ENCODE results near the gene PKP3.
A peak's percentile ranks its signal among the peaks of the same experiment; 100 is the strongest.
"Not testable (repeated sequence)": the region's sequence is repeated elsewhere in the genome, so short reads cannot be mapped to it uniquely, and the experiment has no call there.

Gene PKP3

GRCh38 chr11:358129-358800 is 35.7 kb upstream of the PKP3 start:
- H3K27ac Mint-ChIP-seq = no peak overlapping the region

GRCh38 chr11:359181-359714 is 34.8 kb upstream of the PKP3 start:
- Mint-ChIP-seq H3K4me1 (peaks cover 5 to 11% of the 10 kb centered on the region in 2 donors), H3K27me3 (peaks cover 0 to 12% of the 10 kb centered on the region in 2 donors), H3K36me3 (peaks cover 0 to 3% of the 10 kb centered on the region in 2 donors), H3K27ac (no peak overlapping the region), H3K9me3 (peaks cover 7% of the 10 kb centered on the region in 2 donors), H3K4me3 (no peak overlapping the region)
- DNase-seq = no peak
- peak in 1 of 2 donors; percentile 51 for ATAC-seq (replicated peaks)

More at GRCh38 chr11:358129-358800, 35.7 kb upstream of the PKP3 start:
- Mint-ChIP-seq H3K4me1 (peaks cover 11 to 21% of the 10 kb centered on the region in 2 donors), H3K9me3 (peaks cover 7 to 8% of the 10 kb centered on the region in 2 donors), H3K27me3 (peaks cover 0 to 12% of the 10 kb centered on the region in 2 donors), H3K4me3 (no peak overlapping the region), H3K36me3 (peaks cover 0 to 3% of the 10 kb centered on the region in 2 donors)
- ATAC-seq (replicated peaks) (no peak), DNase-seq (no peak)

- H3K9me3 Mint-ChIP-seq = peaks cover 7% of the 10 kb centered on the region in 2 donors
- peaks cover 4 to 21% of the 10 kb centered on the region in 2 donors for H3K27me3 Mint-ChIP-seq
- H3K36me3 Mint-ChIP-seq = peaks cover 0 to 3% of the 10 kb centered on the region in 2 donors
- no peak overlapping the region for H3K4me3 Mint-ChIP-seq
- peaks cover 0 to 3% of the 10 kb centered on the region in 2 donors for H3K4me1 Mint-ChIP-seq
- H3K27ac Mint-ChIP-seq = no peak overlapping the region
- no peak for DNase-seq
- ATAC-seq (replicated peaks) = no peak
Observed at GRCh38 chr11:360326-361280, 33.4 kb upstream of the PKP3 start.

- Mint-ChIP-seq H3K9me3 (peaks cover 7% of the 10 kb centered on the region in 2 donors), H3K27me3 (peaks cover 18 to 43% of the 10 kb centered on the region in 2 donors), H3K4me3 (no peak overlapping the region), H3K4me1 (peaks cover 4 to 7% of the 10 kb centered on the region in 2 donors), H3K27ac (no peak overlapping the region), H3K36me3 (peaks cover 0 to 3% of the 10 kb centered on the region in 2 donors)
- DNase-seq (no peak), ATAC-seq (replicated peaks) (no peak)
Observed at GRCh38 chr11:362642-363442, 31.2 kb upstream of the PKP3 start.

GRCh38 chr11:363443-363805 is 30.6 kb upstream of the PKP3 start:
- H3K9me3 Mint-ChIP-seq; H3K27ac Mint-ChIP-seq; H3K4me1 Mint-ChIP-seq; DNase-seq; ATAC-seq (replicated peaks); H3K4me3 Mint-ChIP-seq; H3K36me3 Mint-ChIP-seq: not testable (repeated sequence)
- H3K27me3 Mint-ChIP-seq = peaks cover 24 to 49% of the 10 kb centered on the region in 2 donors

GRCh38 chr11:363948-364761 is 29.9 kb upstream of the PKP3 start:
- H3K36me3 Mint-ChIP-seq = peaks cover 0 to 5% of the 10 kb centered on the region in 2 donors
- peak; percentile 56 for DNase-seq
- H3K4me3 Mint-ChIP-seq = no peak overlapping the region
- H3K27ac Mint-ChIP-seq = no peak overlapping the region
- peak; percentile 84 to 90 for ATAC-seq (replicated peaks)
- H3K27me3 Mint-ChIP-seq = peaks cover 28 to 53% of the 10 kb centered on the region in 2 donors
- H3K4me1 Mint-ChIP-seq = peaks cover 9 to 13% of the 10 kb centered on the region in 2 donors
- peaks cover 7% of the 10 kb centered on the region in 2 donors for H3K9me3 Mint-ChIP-seq

DNA sequence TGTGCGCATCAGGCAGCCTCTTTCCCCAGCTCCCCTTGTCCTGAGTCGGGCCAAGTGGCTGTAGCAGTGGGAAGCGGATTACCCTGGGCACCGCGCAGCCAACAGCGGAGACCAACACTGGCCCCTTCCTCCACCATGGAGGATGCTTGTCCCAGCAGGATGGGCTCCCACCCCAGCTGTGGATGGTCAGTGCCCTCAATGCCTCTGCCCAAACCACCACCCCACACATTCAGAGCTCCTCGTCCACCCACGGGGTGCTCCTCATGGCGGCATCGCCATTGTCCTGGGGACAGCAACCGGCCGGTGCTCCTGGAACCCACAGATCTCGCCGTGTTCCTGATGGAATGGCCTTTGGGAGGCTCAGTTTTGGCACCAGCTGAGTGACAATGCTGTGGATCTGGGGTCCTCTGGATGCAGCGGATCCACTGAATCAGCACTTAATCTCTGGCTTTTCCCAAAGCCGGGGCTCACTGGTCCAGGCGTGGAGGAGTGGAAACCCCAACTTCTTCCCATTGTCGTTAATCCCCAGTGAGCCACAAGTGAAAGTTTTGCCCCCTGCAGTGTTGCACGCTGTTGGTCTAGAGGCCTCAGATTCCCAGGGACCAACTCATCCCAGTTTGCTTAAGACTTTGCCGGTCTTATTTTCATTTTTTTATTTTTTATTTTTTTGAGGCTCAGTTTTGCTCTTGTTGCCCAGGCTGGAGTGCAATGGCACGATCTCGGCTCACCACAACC is 28.9 kb upstream of the PKP3 start:
- no peak overlapping the region for H3K27ac Mint-ChIP-seq
- DNase-seq = no peak

GRCh38 chr11:365831-366230 is 28.2 kb upstream of the PKP3 start:
- DNase-seq = no peak
- Mint-ChIP-seq H3K27ac (no peak overlapping the region), H3K4me3 (no peak overlapping the region), H3K4me1 (peaks cover 7 to 22% of the 10 kb centered on the region in 2 donors), H3K27me3 (peaks cover 36 to 51% of the 10 kb centered on the region in 2 donors), H3K36me3 (peaks cover 0 to 5% of the 10 kb centered on the region in 2 donors), H3K9me3 (peaks cover 7% of the 10 kb centered on the region in 2 donors)
- ATAC-seq (replicated peaks) = no peak

More for the DNA sequence above, 28.9 kb upstream of the PKP3 start:
- ATAC-seq (replicated peaks) = no peak
- peaks cover 7% of the 10 kb centered on the region in 2 donors for H3K9me3 Mint-ChIP-seq
- H3K36me3 Mint-ChIP-seq = peaks cover 0 to 5% of the 10 kb centered on the region in 2 donors
- peaks cover 30 to 46% of the 10 kb centered on the region in 2 donors for H3K27me3 Mint-ChIP-seq
- no peak overlapping the region for H3K4me3 Mint-ChIP-seq
- peaks cover 7 to 16% of the 10 kb centered on the region in 2 donors for H3K4me1 Mint-ChIP-seq

DNA sequence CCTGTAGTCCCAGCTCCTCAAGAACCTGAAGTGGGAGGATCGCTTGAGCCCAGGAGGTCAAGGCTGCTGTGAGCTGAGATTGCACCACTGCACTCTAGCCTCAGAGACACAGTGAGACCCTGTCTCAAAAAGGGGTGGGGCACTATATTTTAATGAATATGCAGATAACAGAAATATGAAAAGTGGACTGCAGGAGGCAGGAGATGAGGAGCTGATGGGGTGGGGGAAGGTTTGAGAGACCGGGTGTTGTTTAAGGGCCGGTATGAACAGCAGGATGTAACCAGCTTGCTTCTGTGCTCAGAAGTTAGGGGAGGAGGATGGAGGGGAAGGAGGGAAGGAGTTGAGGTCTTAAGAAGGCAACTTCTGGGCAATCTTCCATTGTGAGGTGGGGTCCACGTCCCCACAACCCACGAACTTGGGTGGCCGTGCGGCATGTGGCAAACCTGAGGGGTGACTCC is 26.0 kb upstream of the PKP3 start:
- Mint-ChIP-seq H3K9me3 (no peaks in the 10 kb centered on the region), H3K27ac (no peak overlapping the region), H3K4me1 (peaks cover 7 to 22% of the 10 kb centered on the region in 2 donors), H3K27me3 (peaks cover 50 to 68% of the 10 kb centered on the region in 2 donors), H3K4me3 (peak overlapping the region in 1 of 2 donors; percentile 89), H3K36me3 (peaks cover 0 to 2% of the 10 kb centered on the region in 2 donors)
- ATAC-seq (replicated peaks) = no peak
- DNase-seq = no peak

GRCh38 chr11:368414-369335 is 25.3 kb upstream of the PKP3 start:
- no peak for ATAC-seq (replicated peaks)
- H3K9me3 Mint-ChIP-seq = no peaks in the 10 kb centered on the region
- no peak overlapping the region for H3K27ac Mint-ChIP-seq
- peaks cover 0 to 2% of the 10 kb centered on the region in 2 donors for H3K36me3 Mint-ChIP-seq
- peaks cover 7 to 22% of the 10 kb centered on the region in 2 donors for H3K4me1 Mint-ChIP-seq
- H3K4me3 Mint-ChIP-seq = peak overlapping the region; percentile 75 to 89
- no peak for DNase-seq
- H3K27me3 Mint-ChIP-seq = peaks cover 50 to 68% of the 10 kb centered on the region in 2 donors

GRCh38 chr11:369336-370018 is 24.5 kb upstream of the PKP3 start, which contains the start of gene B4GALNT4:
B4GALNT4 (plus strand) TSS chr11:369499; CDS start chr11:369804, 305 bp downstream.
- Mint-ChIP-seq H3K4me1 (peaks cover 9 to 27% of the 10 kb centered on the region in 2 donors), H3K4me3 (peak within 1 kb of the TSS; percentile 75 to 89), H3K27me3 (peaks cover 49 to 66% of the 10 kb centered on the region in 2 donors), H3K36me3 (peaks cover 0 to 2% of the 10 kb centered on the region in 2 donors), H3K9me3 (no peaks in the 10 kb centered on the region), H3K27ac (no peak within 1 kb of the TSS)
- DNase-seq = no peak
- ATAC-seq (replicated peaks) = no peak
